Naive thymus-derived CD4-positive, alpha-beta T cell (primary cell): ENCODE measurements around the gene HABP4. TPM values are rescaled to one million over a fixed set of nuclear protein-coding genes. Genes with fewer than 3 reads are reported as not detected.

Source experiments
- ATAC-seq: fragments of 150-1000 bp; cut with Tn5 transposase; 2 replicates; pipeline ENCODE4 v1.10.0; 2021; ENCODE audit warnings: mild to moderate bottlenecking, moderate library complexity
- CTCF ChIA-PET: fragments of 350-600 bp; sonication (Branson Sonifier 250); formaldehyde crosslinking; loops from one replicate; lab custom pipeline; 2021; ENCODE audit warnings: antibody characterized with exemption; lab: Charles Lee
- POLR2A ChIA-PET: fragments of 350-600 bp; sonication (Branson Sonifier 250); formaldehyde crosslinking; loops from one replicate; lab custom pipeline; 2021; ENCODE audit warnings: antibody characterized with exemption, inconsistent platforms; lab: Charles Lee
- DNase-seq, 9 donors: peaks; one replicate each; pipeline versions ENCODE4 v3.0.0 to v3.0.0-alpha.2; 2020 to 2022; ENCODE audit warnings: mixed read lengths in 1 of 9
- H3K27ac ChIP-seq: one replicate; pipeline ENCODE4 v1.7.0; 2013; ENCODE audit warnings: mild to moderate bottlenecking, low read depth, low read length, moderate library complexity
- H3K27me3 ChIP-seq, 2 donors: one replicate each; pipeline ENCODE4 v1.7.0; 2013; ENCODE audit warnings: low read length in 2 of 2, mild to moderate bottlenecking in 2 of 2, moderate library complexity in 2 of 2; ENCODE audit not compliant: control insufficient read depth in 2 of 2, insufficient read depth in 2 of 2
- H3K36me3 ChIP-seq, 3 experiments: 1 replicate in 2 of 3; 2 replicates in 1 of 3; pipeline ENCODE4 v1.7.0; 2013; ENCODE audit warnings: low read length in 3 of 3, mild to moderate bottlenecking in 3 of 3, moderate library complexity in 1 of 3; ENCODE audit not compliant: insufficient read depth in 3 of 3, control insufficient read depth in 2 of 3
- H3K4me1 ChIP-seq, 2 donors: one replicate each; pipeline ENCODE4 v1.7.0; 2013; ENCODE audit warnings: low read length in 2 of 2, mild to moderate bottlenecking in 2 of 2, moderate library complexity in 1 of 2; ENCODE audit not compliant: control insufficient read depth in 2 of 2, insufficient read depth in 2 of 2
- H3K4me3 ChIP-seq: 2 replicates; pipeline ENCODE4 v1.7.0; 2013; ENCODE audit warnings: mild to moderate bottlenecking, low read length
- H3K9me3 ChIP-seq, 3 experiments: 1 replicate in 2 of 3; 2 replicates in 1 of 3; pipeline ENCODE4 v1.7.0; 2013; ENCODE audit warnings: low read length in 3 of 3; ENCODE audit not compliant: control insufficient read depth in 2 of 3
- H3K27ac Mint-ChIP-seq, 9 donors: one replicate each; pipeline ENCODE4 v1.8.0; 2020 to 2022; ENCODE audit warnings: mixed read lengths in 9 of 9, mild to moderate bottlenecking in 8 of 9, moderate library complexity in 5 of 9, inconsistent platforms in 2 of 9
- H3K27me3 Mint-ChIP-seq, 5 donors: one replicate each; pipeline ENCODE4 v1.8.0; 2021 to 2022; ENCODE audit warnings: mixed read lengths in 5 of 5, mild to moderate bottlenecking in 1 of 5
- H3K36me3 Mint-ChIP-seq, 5 donors: one replicate each; pipeline ENCODE4 v1.8.0; 2020 to 2022; ENCODE audit warnings: mixed read lengths in 5 of 5, mild to moderate bottlenecking in 3 of 5, inconsistent platforms in 1 of 5
- H3K4me1 Mint-ChIP-seq, 7 donors: one replicate each; pipeline ENCODE4 v1.8.0; 2020 to 2022; ENCODE audit warnings: mixed read lengths in 7 of 7, mild to moderate bottlenecking in 3 of 7, inconsistent platforms in 1 of 7
- H3K4me3 Mint-ChIP-seq, 10 donors: one replicate each; pipeline ENCODE4 v1.8.0; 2020 to 2022; ENCODE audit warnings: mild to moderate bottlenecking in 10 of 10, mixed read lengths in 10 of 10, moderate library complexity in 6 of 10, inconsistent platforms in 2 of 10
- H3K9me3 Mint-ChIP-seq, 11 donors: one replicate each; pipeline ENCODE4 v1.8.0; 2020 to 2022; ENCODE audit warnings: mixed read lengths in 11 of 11, mild to moderate bottlenecking in 4 of 11, inconsistent platforms in 1 of 11, moderate library complexity in 1 of 11
- intact Hi-C, 2 donors: fragments of 100-400 bp; cut with micrococcal nuclease; formaldehyde crosslinking; loops; one replicate each; pipeline ENCODE4 v1.15.1; 2023
- polyA plus RNA-seq, 2 donors: library from polyadenylated mRNA; unstranded; fragments of 300-500 nt; fragmentation: Illumina TruSeq; gene quantifications; one replicate each; pipeline ENCODE4 v1.2.3, GENCODE V29; 2021
- total RNA-seq, 6 experiments: library from RNA in 5 of 6; stranded (reverse) in 5 of 6; gene quantifications; 1 replicate in 5 of 6; 2 replicates in 1 of 6; pipeline ENCODE4 v1.2.3 and lab custom pipeline; 2021 to 2026

HABP4 gene
- total and polyA plus RNA-seq, 7 experiments from 2014 or later, result 6.6 to 40.3 (median 23.9) TPM

DNA sequence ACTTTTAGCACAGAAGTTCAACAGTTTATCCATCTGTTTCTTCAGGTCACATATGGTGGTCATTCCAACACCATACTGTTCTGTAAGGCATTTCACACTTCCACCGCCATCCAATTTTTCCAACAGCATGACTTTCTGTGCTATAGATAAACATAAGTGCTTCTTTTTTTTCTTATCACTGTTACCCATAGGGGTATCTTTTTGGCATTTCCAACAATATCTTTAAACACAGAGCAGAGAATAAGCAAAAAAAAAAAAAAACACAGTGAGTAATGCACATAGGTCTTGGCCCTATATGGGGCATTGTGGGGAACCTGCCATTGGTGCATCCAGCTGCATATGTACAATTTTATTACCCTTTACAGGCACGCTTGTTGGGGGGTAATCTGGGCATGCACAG is 19.6 kb upstream of the HABP4 start:
- Mint-ChIP-seq H3K27me3 (peaks cover 0 to 27% (median 0%) of the 10 kb centered on the region in 5 donors), H3K9me3 (peaks cover 0 to 2% (median 0%) of the 10 kb centered on the region in 11 donors), H3K36me3 (peaks cover 0 to 4% (median 0%) of the 10 kb centered on the region in 5 donors), H3K4me1 (peaks cover 0 to 4% (median 0%) of the 10 kb centered on the region in 7 donors), H3K27ac (no peak overlapping the region), H3K4me3 (no peak overlapping the region)
- ChIA-PET CTCF (no interaction called here), POLR2A (no interaction called here)
- no peaks in the 10 kb centered on the region for H3K27me3 ChIP-seq
- DNase-seq (no peak), ATAC-seq (no peak)
- intact Hi-C loops, result no loop called here
- peaks cover 0 to 12% of the 10 kb centered on the region in 2 donors for H3K4me1 ChIP-seq
- no peak overlapping the region for H3K4me3 ChIP-seq
- no peak overlapping the region for H3K27ac ChIP-seq
- no peaks in the 10 kb centered on the region for H3K36me3 ChIP-seq
- H3K9me3 ChIP-seq, result no peaks in the 10 kb centered on the region

GRCh38 chr9:96435345-96435744 is 14.6 kb upstream of the HABP4 start:
- Mint-ChIP-seq H3K4me1 (peaks cover 0 to 5% (median 0%) of the 10 kb centered on the region in 7 donors), H3K27me3 (peaks cover 0 to 10% (median 0%) of the 10 kb centered on the region in 5 donors), H3K9me3 (no peaks in the 10 kb centered on the region), H3K36me3 (peaks cover 0 to 4% (median 0%) of the 10 kb centered on the region in 5 donors), H3K27ac (peak overlapping the region in 1 of 9 donors; percentile 10), H3K4me3 (no peak overlapping the region)
- ChIA-PET CTCF (no interaction called here), POLR2A (interaction anchor here (1.1 to 1.6 kb wide), 2 partner anchors 14 to 17 kb away, joined by 3 to 5 read pairs; no protein-coding TSS in a partner anchor)
- Histone ChIP-seq H3K27me3 (no peaks in the 10 kb centered on the region), H3K4me3 (no peak overlapping the region), H3K27ac (no peak overlapping the region), H3K9me3 (no peaks in the 10 kb centered on the region), H3K36me3 (no peaks in the 10 kb centered on the region), H3K4me1 (no peaks in the 10 kb centered on the region)
- intact Hi-C loops, result no loop called here
- DNase-seq, result no peak
- ATAC-seq, result no peak

DNA sequence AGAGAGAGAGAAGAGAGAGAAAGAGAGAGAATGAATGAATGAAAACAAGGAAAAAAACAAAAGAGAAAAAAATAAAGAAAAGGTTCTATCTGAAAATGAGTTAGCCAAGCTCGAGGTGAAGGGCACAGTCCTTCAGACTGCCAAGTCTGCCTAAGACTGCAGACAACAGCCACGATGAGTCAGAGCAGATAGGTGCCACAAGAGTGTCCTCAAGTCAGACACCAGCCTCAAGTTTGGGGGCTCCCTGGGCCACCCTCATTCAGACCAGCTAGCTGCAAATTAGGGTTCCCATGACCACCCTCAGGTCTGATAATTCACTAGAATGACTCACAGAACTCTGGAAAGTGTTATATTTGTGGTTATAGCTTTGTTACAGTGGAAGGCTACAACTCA is 13.9 kb upstream of the HABP4 start:
- no peaks in the 10 kb centered on the region for H3K9me3 Mint-ChIP-seq
- H3K27me3 Mint-ChIP-seq, result peaks cover 0 to 9% (median 0%) of the 10 kb centered on the region in 5 donors
- ChIA-PET POLR2A (interaction anchor here (1.0 to 1.6 kb wide), 2 partner anchors 13 to 22 kb away, joined by 3 to 5 read pairs; no protein-coding TSS in a partner anchor), CTCF (no interaction called here)
- no peak for DNase-seq
- Histone ChIP-seq H3K36me3 (no peaks in the 10 kb centered on the region), H3K9me3 (no peaks in the 10 kb centered on the region), H3K27ac (no peak overlapping the region), H3K4me1 (no peaks in the 10 kb centered on the region), H3K27me3 (no peaks in the 10 kb centered on the region), H3K4me3 (no peak overlapping the region)
- no peak overlapping the region for H3K4me3 Mint-ChIP-seq
- ATAC-seq, result peak; percentile 75
- peaks cover 0 to 5% (median 0%) of the 10 kb centered on the region in 7 donors for H3K4me1 Mint-ChIP-seq
- peaks cover 0 to 4% (median 0%) of the 10 kb centered on the region in 5 donors for H3K36me3 Mint-ChIP-seq
- intact Hi-C loops, result no loop called here
- H3K27ac Mint-ChIP-seq, result no peak overlapping the region

- peaks cover 0 to 5% (median 0%) of the 10 kb centered on the region in 7 donors for H3K4me1 Mint-ChIP-seq
- peaks cover 0 to 4% (median 0%) of the 10 kb centered on the region in 5 donors for H3K36me3 Mint-ChIP-seq
- intact Hi-C loops, result no loop called here
- H3K36me3 ChIP-seq, result no peaks in the 10 kb centered on the region
- H3K4me3 Mint-ChIP-seq, result no peak overlapping the region
- H3K9me3 ChIP-seq, result no peaks in the 10 kb centered on the region
- ATAC-seq (peak; percentile 34), DNase-seq (no peak)
- H3K27me3 ChIP-seq, result no peaks in the 10 kb centered on the region
- ChIA-PET CTCF (no interaction called here), POLR2A (interaction anchor here (1.0 kb wide), 1 partner anchor 23 kb away, joined by 3 read pairs; no protein-coding TSS in a partner anchor)
- H3K9me3 Mint-ChIP-seq, result peaks cover 0 to under 1% (median 0%) of the 10 kb centered on the region in 11 donors
- H3K4me3 ChIP-seq, result no peak overlapping the region
- no peak overlapping the region for H3K27ac Mint-ChIP-seq
- no peak overlapping the region for H3K27ac ChIP-seq
- H3K4me1 ChIP-seq, result no peaks in the 10 kb centered on the region
- H3K27me3 Mint-ChIP-seq, result peaks cover 0 to 9% (median 0%) of the 10 kb centered on the region in 5 donors
Measured at GRCh38 chr9:96436456-96437126, 13.4 kb upstream of the HABP4 start.

GRCh38 chr9:96437454-96437853 is 12.5 kb upstream of the HABP4 start:
- peaks cover 0 to 9% (median 0%) of the 10 kb centered on the region in 5 donors for H3K27me3 Mint-ChIP-seq
- no peak overlapping the region for H3K4me3 Mint-ChIP-seq
- Histone ChIP-seq H3K4me1 (no peaks in the 10 kb centered on the region), H3K27ac (no peak overlapping the region), H3K27me3 (no peaks in the 10 kb centered on the region), H3K9me3 (no peaks in the 10 kb centered on the region), H3K4me3 (no peak overlapping the region), H3K36me3 (no peaks in the 10 kb centered on the region)
- intact Hi-C loops, result no loop called here
- ChIA-PET POLR2A (no interaction called here), CTCF (no interaction called here)
- no peak for ATAC-seq
- H3K27ac Mint-ChIP-seq, result no peak overlapping the region
- H3K36me3 Mint-ChIP-seq, result peaks cover 0 to 4% (median 0%) of the 10 kb centered on the region in 5 donors
- peaks cover 0 to 2% (median 0%) of the 10 kb centered on the region in 11 donors for H3K9me3 Mint-ChIP-seq
- DNase-seq, result no peak
- peaks cover 0 to 5% (median 0%) of the 10 kb centered on the region in 7 donors for H3K4me1 Mint-ChIP-seq

GRCh38 chr9:96440671-96441199 is 9.2 kb upstream of the HABP4 start:
- no peaks in the 10 kb centered on the region for H3K36me3 ChIP-seq
- no peak overlapping the region for H3K27ac ChIP-seq
- Mint-ChIP-seq H3K4me1 (peaks cover 0 to 5% (median 0%) of the 10 kb centered on the region in 7 donors), H3K4me3 (no peak overlapping the region), H3K27me3 (peaks cover 0 to 4% (median 0%) of the 10 kb centered on the region in 5 donors), H3K27ac (no peak overlapping the region), H3K36me3 (no peaks in the 10 kb centered on the region), H3K9me3 (peaks cover 0 to 2% (median 0%) of the 10 kb centered on the region in 11 donors)
- DNase-seq (no peak), ATAC-seq (no peak)
- no peak overlapping the region for H3K4me3 ChIP-seq
- CTCF ChIA-PET, result interaction anchor here (0.6 kb wide), 1 partner anchor 115 kb away, joined by 3 read pairs; no protein-coding TSS in a partner anchor
- POLR2A ChIA-PET, result interaction anchor here (0.6 to 0.9 kb wide), 3 partner anchors 8 to 19 kb away, joined by 3 to 4 read pairs (median 3); no protein-coding TSS in a partner anchor
- no peaks in the 10 kb centered on the region for H3K27me3 ChIP-seq
- intact Hi-C loops, result loop anchor here in 1 of 2 donors (1.0 to 2.0 kb wide), 2 partner anchors 113 to 210 kb away; no protein-coding TSS in a partner anchor
- H3K9me3 ChIP-seq, result no peaks in the 10 kb centered on the region
- no peaks in the 10 kb centered on the region for H3K4me1 ChIP-seq
